GM18508 (cell line): ENCODE measurements around the gene NHERF1.
A peak's percentile ranks its signal among the peaks of the same experiment; 100 is the strongest.

Experiments
- ATAC-seq: cut with Tn5 transposase; IDR thresholded peaks from one replicate; pipeline ENCODE4 v1.9.1; 2021; ENCODE audit warnings: moderate number of reproducible peaks; ENCODE audit not compliant: insufficient read depth, unreplicated experiment

The NHERF1 gene

GRCh38 chr17:74746922-74747321 is 1.5 kb upstream of the NHERF1 start:
- ATAC-seq: no peak

- ATAC-seq: peak; percentile 52
Observed at GRCh38 chr17:74748279-74748528, 224 bp upstream of the NHERF1 start.

- ATAC-seq: no peak
Observed at GRCh38 chr17:74749279-74750038, 1.0 kb downstream of the NHERF1 start.

- ATAC-seq: no peak
Observed at GRCh38 chr17:74750039-74750326, 1.6 kb downstream of the NHERF1 start.

- no peak for ATAC-seq
Observed at GRCh38 chr17:74750327-74751069, 2.1 kb downstream of the NHERF1 start.

- ATAC-seq: no peak
Observed at GRCh38 chr17:74752415-74752814, 4.0 kb downstream of the NHERF1 start.

GRCh38 chr17:74752822-74753401 is 4.5 kb downstream of the NHERF1 start:
- ATAC-seq: no peak

GRCh38 chr17:74754832-74755231 is 6.4 kb downstream of the NHERF1 start:
- no peak for ATAC-seq

GRCh38 chr17:74755533-74755932 is 7.1 kb downstream of the NHERF1 start:
- no peak for ATAC-seq

GRCh38 chr17:74756891-74757290 is 8.5 kb downstream of the NHERF1 start:
- no peak for ATAC-seq

GRCh38 chr17:74757502-74757901 is 9.1 kb downstream of the NHERF1 start:
- no peak for ATAC-seq

- ATAC-seq: no peak
Observed at GRCh38 chr17:74757931-74758847, 9.8 kb downstream of the NHERF1 start.

GRCh38 chr17:74758848-74759168 is 10.4 kb downstream of the NHERF1 start:
- no peak for ATAC-seq

GRCh38 chr17:74759243-74759801 is 10.9 kb downstream of the NHERF1 start:
- no peak for ATAC-seq

- no peak for ATAC-seq
Observed at GRCh38 chr17:74759941-74760340, 11.5 kb downstream of the NHERF1 start.

- ATAC-seq: no peak
Observed at GRCh38 chr17:74760404-74761105, 12.1 kb downstream of the NHERF1 start.

GRCh38 chr17:74761419-74761818 is 13.0 kb downstream of the NHERF1 start:
- no peak for ATAC-seq

GRCh38 chr17:74761931-74762330 is 13.5 kb downstream of the NHERF1 start:
- ATAC-seq: no peak

- ATAC-seq: no peak
Observed at GRCh38 chr17:74763565-74764387, 15.3 kb downstream of the NHERF1 start.
